Endothelial cell (in vitro differentiated cells): ENCODE results near the gene TAF1B. TPM values are rescaled to one million over a fixed set of nuclear protein-coding genes. Genes with fewer than 3 reads are reported as not detected.

Source experiments
- DNase-seq: peaks from one replicate; pipeline ENCODE4 v3.0.0; 2021; ENCODE audit warnings: low spot score
- H3K27ac Mint-ChIP-seq: one replicate; pipeline ENCODE4 v1.8.0; 2021; ENCODE audit warnings: mixed read lengths, inconsistent platforms; ENCODE audit not compliant: unreplicated experiment
- H3K27me3 Mint-ChIP-seq: one replicate; pipeline ENCODE4 v1.8.0; 2021; ENCODE audit warnings: mild to moderate bottlenecking, moderate library complexity, mixed read lengths, inconsistent platforms; ENCODE audit not compliant: unreplicated experiment
- H3K36me3 Mint-ChIP-seq: one replicate; pipeline ENCODE4 v1.8.0; 2021; ENCODE audit warnings: mild to moderate bottlenecking, low read depth, mixed read lengths, inconsistent platforms; ENCODE audit not compliant: unreplicated experiment
- H3K4me1 Mint-ChIP-seq: one replicate; pipeline ENCODE4 v1.8.0; 2021; ENCODE audit warnings: mild to moderate bottlenecking, mixed read lengths, inconsistent platforms; ENCODE audit not compliant: unreplicated experiment
- H3K4me3 Mint-ChIP-seq: one replicate; pipeline ENCODE4 v1.8.0; 2021; ENCODE audit warnings: mild to moderate bottlenecking, mixed read lengths, inconsistent platforms; ENCODE audit not compliant: unreplicated experiment
- H3K9me3 Mint-ChIP-seq: one replicate; pipeline ENCODE4 v1.8.0; 2021; ENCODE audit warnings: mixed read lengths, inconsistent platforms; ENCODE audit not compliant: unreplicated experiment
- CTCF ChIP-seq: fragments of 200-600 bp; sonication (generic); IDR thresholded peaks from one replicate; pipeline ENCODE4 v1.5.0; 2021; ENCODE audit warnings: antibody characterized with exemption; ENCODE audit not compliant: unreplicated experiment
- total RNA-seq: library from RNA; stranded (reverse); fragmentation: NEBNext Ultra II Directional; extraction: Animal tissue kit (Norgen Biotek cat#: 25700); gene quantifications from one replicate; pipeline ENCODE4 v1.2.1, GENCODE V29; 2021; ENCODE audit not compliant: unreplicated experiment

The TAF1B gene
- total RNA-seq, 1 donor from 2014 or later = 19.5 TPM

GRCh38 chr2:9941996-9942390 is 98.7 kb downstream of the TAF1B start:
- no peak for DNase-seq
- Mint-ChIP-seq H3K27me3 (peaks cover 5% of the 10 kb centered on the region), H3K36me3 (no peaks in the 10 kb centered on the region), H3K4me1 (peaks cover 4% of the 10 kb centered on the region), H3K9me3 (no peaks in the 10 kb centered on the region), H3K27ac (no peak overlapping the region), H3K4me3 (no peak overlapping the region)
- TF ChIP-seq CTCF = no peak

- no peak for DNase-seq
- Mint-ChIP-seq H3K9me3 (no peaks in the 10 kb centered on the region), H3K27me3 (peaks cover 5% of the 10 kb centered on the region), H3K4me3 (no peak overlapping the region), H3K36me3 (no peaks in the 10 kb centered on the region), H3K4me1 (peaks cover 8% of the 10 kb centered on the region), H3K27ac (no peak overlapping the region)
- TF ChIP-seq CTCF = no peak
These were observed 101.1 kb downstream of the TAF1B start for GRCh38 chr2:9944330-9944758.

- no peak for DNase-seq
- Mint-ChIP-seq H3K4me3 (no peak overlapping the region), H3K27ac (no peak overlapping the region), H3K27me3 (peaks cover 9% of the 10 kb centered on the region), H3K4me1 (peaks cover 12% of the 10 kb centered on the region), H3K9me3 (no peaks in the 10 kb centered on the region), H3K36me3 (peaks cover 5% of the 10 kb centered on the region)
- no peak for TF ChIP-seq CTCF
These were observed 102.3 kb downstream of the TAF1B start for GRCh38 chr2:9945596-9945995.

DNA sequence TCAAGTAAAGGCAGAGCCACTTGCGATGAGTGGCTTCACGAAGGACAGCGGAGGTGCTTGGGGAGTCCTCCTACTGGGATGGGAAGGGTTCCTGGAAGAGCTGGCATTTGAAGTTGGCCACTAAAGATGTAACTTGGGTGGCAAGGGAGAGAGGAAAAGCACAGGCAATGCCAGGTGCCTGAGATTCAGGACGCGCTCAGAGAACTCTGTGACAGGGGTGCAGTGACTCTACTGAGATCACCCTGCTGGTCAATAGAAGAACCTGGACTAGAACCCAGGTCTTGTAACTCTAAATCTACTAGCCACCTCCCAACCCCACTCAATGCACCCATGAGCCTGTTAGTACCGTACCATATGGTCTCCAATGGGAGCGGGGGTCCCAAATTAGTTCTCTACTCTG is 102.8 kb downstream of the TAF1B start:
- no peaks in the 10 kb centered on the region for H3K9me3 Mint-ChIP-seq
- no peak overlapping the region for H3K27ac Mint-ChIP-seq
- H3K36me3 Mint-ChIP-seq = peaks cover 5% of the 10 kb centered on the region
- peaks cover 9% of the 10 kb centered on the region for H3K27me3 Mint-ChIP-seq
- peaks cover 8% of the 10 kb centered on the region for H3K4me1 Mint-ChIP-seq
- TF ChIP-seq CTCF = no peak
- no peak overlapping the region for H3K4me3 Mint-ChIP-seq
- DNase-seq = no peak

DNA sequence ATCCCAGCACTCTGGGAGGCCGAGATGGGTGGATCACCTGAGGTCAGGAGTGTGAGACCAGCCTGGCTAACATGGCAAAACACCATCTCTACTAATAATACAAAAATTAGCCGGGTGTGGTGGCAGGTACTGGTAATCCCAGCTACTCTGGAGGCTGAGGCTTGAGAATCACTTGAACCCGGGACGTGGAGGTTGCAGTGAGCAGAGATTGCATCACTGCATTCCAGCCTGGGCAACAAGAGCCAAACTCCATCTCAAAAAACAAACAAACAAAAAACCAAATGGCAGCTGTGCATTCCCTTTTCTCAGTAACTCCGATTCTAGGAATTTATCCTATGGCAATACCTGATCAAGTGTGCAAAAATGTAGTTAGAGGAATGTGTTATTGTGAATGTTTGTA is 103.5 kb downstream of the TAF1B start:
- no peak for DNase-seq
- no peak overlapping the region for H3K4me3 Mint-ChIP-seq
- peaks cover 8% of the 10 kb centered on the region for H3K4me1 Mint-ChIP-seq
- no peak overlapping the region for H3K27ac Mint-ChIP-seq
- no peak for TF ChIP-seq CTCF
- H3K27me3 Mint-ChIP-seq = peaks cover 9% of the 10 kb centered on the region
- H3K9me3 Mint-ChIP-seq = no peaks in the 10 kb centered on the region
- H3K36me3 Mint-ChIP-seq = peaks cover 5% of the 10 kb centered on the region
